ENCODE results near the gene LPP.

LPP gene

GRCh38 chr3:188884299-188885043, 730.5 kb downstream of the LPP start:
- TF ChIP-seq CTCF (IDR thresholded peaks at IDR 0.05; ENCODE audit: low read depth, low read length, missing control alignments): no peak
- in situ Hi-C loops (cut with HindIII; ENCODE audit: low pct_ligation_motif_present, low sequenced_read_pairs): no loop called here
- Histone ChIP-seq H3K36me3 (replicated peaks) (no peaks in the 10 kb centered on the region), H3K4me3 (ENCODE audit: low read depth, low read length) (no peak overlapping the region), H3K27ac (no peak overlapping the region), H3K27me3 (replicated peaks) (no peaks in the 10 kb centered on the region)
- DNase-seq: no peak

GRCh38 chr3:188888321-188889053, 734.5 kb downstream of the LPP start:
- no peaks in the 10 kb centered on the region for H3K36me3 ChIP-seq (replicated peaks)
- in situ Hi-C loops (cut with HindIII; ENCODE audit: low pct_ligation_motif_present, low sequenced_read_pairs): no loop called here
- DNase-seq: no peak
- no peaks in the 10 kb centered on the region for H3K27me3 ChIP-seq (replicated peaks)
- no peak for TF ChIP-seq CTCF (IDR thresholded peaks at IDR 0.05; ENCODE audit: low read depth, low read length, missing control alignments)
- H3K4me3 ChIP-seq (ENCODE audit: low read depth, low read length): no peak overlapping the region
- H3K27ac ChIP-seq: no peak overlapping the region

- DNase-seq: no peak
- no peak for TF ChIP-seq CTCF (IDR thresholded peaks at IDR 0.05; ENCODE audit: low read depth, low read length, missing control alignments)
- in situ Hi-C loops (cut with HindIII; ENCODE audit: low pct_ligation_motif_present, low sequenced_read_pairs): no loop called here
- Histone ChIP-seq H3K27me3 (replicated peaks) (no peaks in the 10 kb centered on the region), H3K4me3 (ENCODE audit: low read depth, low read length) (no peak overlapping the region), H3K27ac (no peak overlapping the region), H3K36me3 (replicated peaks) (no peaks in the 10 kb centered on the region)
Observed at GRCh38 chr3:188889054-188889491, 735.1 kb downstream of the LPP start.

GRCh38 chr3:188890572-188891270, 736.8 kb downstream of the LPP start:
- no peak for DNase-seq
- Histone ChIP-seq H3K4me3 (ENCODE audit: low read depth, low read length) (no peak overlapping the region), H3K36me3 (replicated peaks) (no peaks in the 10 kb centered on the region), H3K27ac (peak overlapping the region; percentile 47), H3K27me3 (replicated peaks) (no peaks in the 10 kb centered on the region)
- in situ Hi-C loops (cut with HindIII; ENCODE audit: low pct_ligation_motif_present, low sequenced_read_pairs): no loop called here
- TF ChIP-seq CTCF (IDR thresholded peaks at IDR 0.05; ENCODE audit: low read depth, low read length, missing control alignments): no peak

GRCh38 chr3:188899881-188900280, 745.9 kb downstream of the LPP start:
- no peaks in the 10 kb centered on the region for H3K36me3 ChIP-seq (replicated peaks)
- in situ Hi-C loops (cut with HindIII; ENCODE audit: low pct_ligation_motif_present, low sequenced_read_pairs): no loop called here
- H3K27ac ChIP-seq: peak overlapping the region; percentile 84
- TF ChIP-seq CTCF (IDR thresholded peaks at IDR 0.05; ENCODE audit: low read depth, low read length, missing control alignments): no peak
- no peak overlapping the region for H3K4me3 ChIP-seq (ENCODE audit: low read depth, low read length)
- H3K27me3 ChIP-seq (replicated peaks): no peaks in the 10 kb centered on the region
- no peak for DNase-seq
